HCT116 (cell line): ENCODE measurements around the gene RYR2.

Experiments
- EGR1 ChIP-seq: IDR thresholded peaks from 2 replicates; pipeline ENCODE4 v1.6.1; 2012; ENCODE audit warnings: low read depth
- EZH2 ChIP-seq: fragments of 200-600 bp; sonication (generic); IDR thresholded peaks from 2 replicates; pipeline ENCODE4 v1.6.1; 2017; ENCODE audit warnings: antibody characterized with exemption, mixed run types
- FOSL1 ChIP-seq: IDR thresholded peaks from 2 replicates; pipeline ENCODE4 v1.6.1; 2012; ENCODE audit warnings: low read depth
- JUND ChIP-seq: IDR thresholded peaks from 2 replicates; pipeline ENCODE4 v1.6.1; 2012
- POLR2A ChIP-seq: IDR thresholded peaks from 2 replicates; pipeline ENCODE4 v1.7.0; 2011; ENCODE audit warnings: borderline replicate concordance; ENCODE audit not compliant: insufficient read depth, insufficient read length; ENCODE audit errors: extremely low read depth
- POLR2AphosphoS5 ChIP-seq: IDR thresholded peaks from 2 replicates; pipeline ENCODE4 v1.6.1; 2011; ENCODE audit warnings: mild to moderate bottlenecking, low read depth, low read length, moderate library complexity
- RAD21 ChIP-seq: IDR thresholded peaks from 2 replicates; pipeline ENCODE4 v1.6.1; 2012; ENCODE audit warnings: low read depth, mild to moderate bottlenecking
- SIN3A ChIP-seq: IDR thresholded peaks from 2 replicates; pipeline ENCODE4 v1.6.1; 2012; ENCODE audit warnings: low read depth
- SRF ChIP-seq: IDR thresholded peaks from 2 replicates; pipeline ENCODE4 v1.6.1; 2012; ENCODE audit warnings: low read depth
- TCF7L2 ChIP-seq: IDR thresholded peaks from 2 replicates; pipeline ENCODE4 v1.7.0; 2011; ENCODE audit warnings: borderline replicate concordance, inconsistent platforms; ENCODE audit not compliant: insufficient read depth, insufficient read length; ENCODE audit errors: extremely low read depth
- TF ChIP-seq, protein P1 (sequence below), 3 experiments: fragments of 200-600 bp in 1 of 3; sonication (generic) in 1 of 3; IDR thresholded peaks in 2 of 3; conservative IDR thresholded peaks in 1 of 3; 2 replicates each; pipeline ENCODE4 v1.5.1; 2012 to 2017; ENCODE audit warnings: low read depth in 2 of 3, low read length in 2 of 3, antibody characterized with exemption in 1 of 3, borderline replicate concordance in 1 of 3, control low read depth in 1 of 3, mild to moderate bottlenecking in 1 of 3, mixed read lengths in 1 of 3, mixed run types in 1 of 3, moderate library complexity in 1 of 3; ENCODE audit not compliant: insufficient read depth in 1 of 3
- TF ChIP-seq, protein P2 (sequence below): IDR thresholded peaks from 2 replicates; pipeline ENCODE4 v1.6.1; 2011; ENCODE audit warnings: mild to moderate bottlenecking, low read length, moderate library complexity; ENCODE audit not compliant: insufficient replicate concordance; ENCODE audit errors: extremely low read depth

DNA sequence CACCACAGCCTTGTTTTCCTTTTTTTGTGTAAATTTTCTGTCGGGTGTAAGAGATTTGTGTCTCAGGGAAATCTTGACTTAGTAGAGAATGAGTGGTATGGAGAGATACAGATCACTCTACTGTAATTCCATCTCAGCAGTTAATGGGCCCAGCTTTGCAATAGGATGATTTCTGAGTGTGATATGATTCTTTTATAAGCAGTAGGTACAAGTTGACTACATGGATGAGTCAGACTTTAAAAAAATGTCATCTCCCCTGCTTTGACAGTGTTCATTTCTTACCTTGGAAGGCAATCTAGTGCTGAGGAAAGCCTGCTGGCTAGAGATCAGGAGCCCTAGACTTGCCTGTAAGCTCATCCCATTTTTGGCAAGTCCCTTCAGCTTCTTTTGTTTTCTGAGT lies 261.9 kb downstream of the RYR2 start:
- TF ChIP-seq, protein P1, sequence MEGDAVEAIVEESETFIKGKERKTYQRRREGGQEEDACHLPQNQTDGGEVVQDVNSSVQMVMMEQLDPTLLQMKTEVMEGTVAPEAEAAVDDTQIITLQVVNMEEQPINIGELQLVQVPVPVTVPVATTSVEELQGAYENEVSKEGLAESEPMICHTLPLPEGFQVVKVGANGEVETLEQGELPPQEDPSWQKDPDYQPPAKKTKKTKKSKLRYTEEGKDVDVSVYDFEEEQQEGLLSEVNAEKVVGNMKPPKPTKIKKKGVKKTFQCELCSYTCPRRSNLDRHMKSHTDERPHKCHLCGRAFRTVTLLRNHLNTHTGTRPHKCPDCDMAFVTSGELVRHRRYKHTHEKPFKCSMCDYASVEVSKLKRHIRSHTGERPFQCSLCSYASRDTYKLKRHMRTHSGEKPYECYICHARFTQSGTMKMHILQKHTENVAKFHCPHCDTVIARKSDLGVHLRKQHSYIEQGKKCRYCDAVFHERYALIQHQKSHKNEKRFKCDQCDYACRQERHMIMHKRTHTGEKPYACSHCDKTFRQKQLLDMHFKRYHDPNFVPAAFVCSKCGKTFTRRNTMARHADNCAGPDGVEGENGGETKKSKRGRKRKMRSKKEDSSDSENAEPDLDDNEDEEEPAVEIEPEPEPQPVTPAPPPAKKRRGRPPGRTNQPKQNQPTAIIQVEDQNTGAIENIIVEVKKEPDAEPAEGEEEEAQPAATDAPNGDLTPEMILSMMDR (IDR thresholded peaks at IDR 0.05 in 2 of 3, conservative IDR thresholded peaks at IDR 0.05 in 1 of 3; ENCODE audit: borderline replicate concordance in 1 of 3, insufficient read depth in 1 of 3, low read depth in 2 of 3, low read length in 2 of 3), result no peak
- TF ChIP-seq, protein P2, sequence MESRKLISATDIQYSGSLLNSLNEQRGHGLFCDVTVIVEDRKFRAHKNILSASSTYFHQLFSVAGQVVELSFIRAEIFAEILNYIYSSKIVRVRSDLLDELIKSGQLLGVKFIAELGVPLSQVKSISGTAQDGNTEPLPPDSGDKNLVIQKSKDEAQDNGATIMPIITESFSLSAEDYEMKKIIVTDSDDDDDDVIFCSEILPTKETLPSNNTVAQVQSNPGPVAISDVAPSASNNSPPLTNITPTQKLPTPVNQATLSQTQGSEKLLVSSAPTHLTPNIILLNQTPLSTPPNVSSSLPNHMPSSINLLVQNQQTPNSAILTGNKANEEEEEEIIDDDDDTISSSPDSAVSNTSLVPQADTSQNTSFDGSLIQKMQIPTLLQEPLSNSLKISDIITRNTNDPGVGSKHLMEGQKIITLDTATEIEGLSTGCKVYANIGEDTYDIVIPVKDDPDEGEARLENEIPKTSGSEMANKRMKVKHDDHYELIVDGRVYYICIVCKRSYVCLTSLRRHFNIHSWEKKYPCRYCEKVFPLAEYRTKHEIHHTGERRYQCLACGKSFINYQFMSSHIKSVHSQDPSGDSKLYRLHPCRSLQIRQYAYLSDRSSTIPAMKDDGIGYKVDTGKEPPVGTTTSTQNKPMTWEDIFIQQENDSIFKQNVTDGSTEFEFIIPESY, result no peak
- no peak for TF ChIP-seq FOSL1
- TF ChIP-seq SRF, result no peak
- no peak for TF ChIP-seq EZH2
- no peak for TF ChIP-seq POLR2A
- TF ChIP-seq RAD21, result no peak
- no peak for TF ChIP-seq TCF7L2
- TF ChIP-seq JUND, result no peak
- no peak for TF ChIP-seq EGR1
- no peak for TF ChIP-seq POLR2AphosphoS5
- no peak for TF ChIP-seq SIN3A
